ENCODE measurements around the gene NDUFB11. TPM values are rescaled to one million over a fixed set of nuclear protein-coding genes. Genes with fewer than 3 reads are reported as not detected.
"Not testable (repeated sequence)": the region's sequence is repeated elsewhere in the genome, so short reads cannot be mapped to it uniquely, and the experiment has no call there.

The NDUFB11 gene
- total and polyA plus RNA-seq, 2 donors: 47.5 to 73.6 TPM

DNA sequence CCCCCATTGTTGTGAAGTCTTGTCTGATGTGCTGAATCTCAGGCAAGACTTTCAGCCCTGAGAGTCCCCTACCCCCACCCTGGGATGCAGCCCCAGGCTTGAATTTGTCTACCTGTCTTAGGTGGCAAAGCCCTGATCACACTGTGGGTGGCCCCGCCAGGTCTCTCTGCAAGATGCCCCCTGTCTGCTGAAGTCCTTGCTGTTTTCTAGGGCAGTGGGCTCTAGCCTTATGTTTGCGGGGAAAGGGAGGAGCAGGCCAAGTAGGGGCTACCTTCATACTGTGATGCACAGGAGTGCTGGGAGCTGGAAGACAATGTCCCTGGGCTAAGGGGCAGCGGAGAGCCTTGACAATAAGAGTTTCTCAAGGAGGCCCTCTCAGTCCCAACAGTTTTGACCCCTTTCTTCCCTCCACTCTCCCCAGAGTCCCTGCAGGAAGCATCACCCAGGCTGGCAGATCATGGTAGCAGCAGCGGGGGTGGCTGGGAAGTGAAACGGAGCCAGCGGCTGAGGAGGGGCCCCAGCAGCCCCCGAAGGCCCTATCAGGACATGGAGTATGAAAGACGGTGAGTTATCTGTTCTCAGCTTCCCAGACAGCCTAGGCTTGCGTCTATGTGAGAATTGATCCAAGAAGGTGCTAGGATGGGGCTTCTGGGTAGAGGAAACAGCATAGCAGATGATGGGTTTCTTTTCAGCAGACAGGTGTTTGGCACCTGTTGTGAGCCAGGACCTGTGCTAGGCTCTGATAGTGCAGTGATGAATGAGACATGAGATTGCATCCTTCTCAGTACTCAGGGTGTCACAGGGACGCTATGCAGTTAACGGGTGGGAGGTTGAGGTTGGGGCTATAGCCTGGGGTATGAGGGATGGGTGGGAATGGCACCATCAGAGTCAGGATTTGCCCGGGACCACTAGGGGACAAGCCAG, 2.7 kb upstream of the NDUFB11 start:
- DNase-seq (ENCODE audit: extremely low spot score): no peak
- Histone ChIP-seq H3K4me3 (ENCODE audit: low read depth, low read length) (no peak overlapping the region), H3K36me3 (ENCODE audit: insufficient read depth) (no peaks in the 10 kb centered on the region), H3K4me1 (ENCODE audit: insufficient read depth) (peaks cover 1% of the 10 kb centered on the region), H3K27ac (ENCODE audit: low read depth) (no peak overlapping the region)
- WGBS: 81% methylated on average over 12 of the region's 12 CpGs

DNA sequence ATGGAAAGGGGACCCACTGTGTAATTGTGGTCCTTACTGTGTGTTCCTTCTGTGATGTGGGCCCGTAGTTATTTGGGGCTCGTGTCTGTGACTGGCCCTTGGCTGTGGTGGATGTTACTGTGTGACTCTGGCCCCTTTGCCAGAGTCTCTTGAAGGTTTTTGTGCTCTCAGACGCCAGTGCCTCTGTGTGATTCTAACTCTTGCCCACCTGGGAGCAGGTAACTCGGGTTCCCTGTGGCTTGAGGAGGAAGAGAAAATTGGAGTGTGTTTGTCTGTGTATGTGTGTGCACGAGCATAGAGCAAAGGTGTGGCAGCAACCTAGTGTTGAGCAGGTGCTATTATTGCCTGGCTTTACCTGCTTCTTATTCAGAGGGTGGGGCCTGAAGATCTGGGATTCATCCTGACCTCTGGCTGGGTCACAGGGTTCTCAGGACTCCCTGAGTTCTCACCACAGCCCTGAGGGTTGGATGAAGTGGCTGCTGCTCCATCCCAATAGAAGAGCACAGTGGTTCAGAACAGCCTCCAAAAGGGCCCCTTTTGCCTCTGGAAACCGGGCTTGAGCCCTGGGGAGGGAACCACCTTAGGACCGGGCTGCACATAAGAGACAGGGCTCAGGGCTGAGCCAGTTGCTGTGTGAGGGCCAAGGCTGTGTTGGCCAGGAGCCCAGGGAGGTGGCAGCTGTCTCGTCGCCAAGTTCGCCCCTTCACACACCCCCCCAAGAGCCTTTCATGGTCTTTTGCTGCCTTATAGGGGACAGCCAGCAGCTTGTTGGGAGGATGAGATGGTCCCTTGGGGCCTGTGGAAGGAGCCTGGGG, 1.8 kb upstream of the NDUFB11 start:
- 7% methylated on average over 10 of the region's 10 CpGs for WGBS
- Histone ChIP-seq H3K4me3 (ENCODE audit: low read depth, low read length) (peak overlapping the region; percentile 63), H3K36me3 (ENCODE audit: insufficient read depth) (no peaks in the 10 kb centered on the region), H3K4me1 (ENCODE audit: insufficient read depth) (peaks cover 1% of the 10 kb centered on the region), H3K27ac (ENCODE audit: low read depth) (peak overlapping the region; percentile 47)
- no peak for DNase-seq (ENCODE audit: extremely low spot score)

DNA sequence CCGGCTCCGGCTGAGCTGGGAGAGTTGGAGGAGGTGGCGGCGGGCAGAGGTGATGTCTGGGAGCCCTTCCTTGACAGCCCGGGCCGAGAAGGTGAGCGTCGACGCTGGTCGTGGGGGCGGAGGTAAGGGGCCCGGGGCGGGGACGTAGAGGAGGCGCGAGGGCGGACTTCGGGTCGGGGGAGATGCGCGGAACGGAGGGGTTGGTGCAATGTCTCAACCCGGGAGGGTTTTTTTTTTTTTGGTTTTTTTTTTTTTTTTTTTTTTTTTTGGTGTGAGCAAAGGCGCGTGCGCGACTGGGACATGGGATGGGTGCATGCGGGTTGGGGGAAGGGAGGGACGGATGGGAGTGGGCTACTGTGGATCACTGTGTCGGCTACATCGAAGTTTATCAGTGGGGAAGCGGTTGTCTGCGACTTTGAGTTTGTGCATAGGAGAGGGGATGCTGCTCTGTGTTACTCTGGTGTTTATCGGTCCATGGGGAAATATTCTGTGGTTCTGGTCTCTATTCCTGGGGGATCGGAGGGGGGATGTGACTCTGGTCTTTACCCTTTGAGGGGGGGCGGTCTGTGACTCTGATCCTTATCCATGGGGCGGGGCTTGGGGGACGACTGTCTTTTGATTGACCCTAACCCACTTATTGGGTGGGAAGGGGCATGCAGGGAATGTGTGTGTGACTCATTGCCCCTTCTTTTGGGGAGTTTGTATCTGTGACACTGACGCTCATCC, 1.1 kb upstream of the NDUFB11 start:
- Histone ChIP-seq H3K27ac (ENCODE audit: low read depth) (peak overlapping the region; percentile 98), H3K4me3 (ENCODE audit: low read depth, low read length) (peak overlapping the region; percentile 63), H3K4me1 (ENCODE audit: insufficient read depth) (peaks cover 1% of the 10 kb centered on the region), H3K36me3 (ENCODE audit: insufficient read depth) (no peaks in the 10 kb centered on the region)
- under 1% methylated on average over 39 of the region's 39 CpGs for WGBS
- no peak for DNase-seq (ENCODE audit: extremely low spot score)

DNA sequence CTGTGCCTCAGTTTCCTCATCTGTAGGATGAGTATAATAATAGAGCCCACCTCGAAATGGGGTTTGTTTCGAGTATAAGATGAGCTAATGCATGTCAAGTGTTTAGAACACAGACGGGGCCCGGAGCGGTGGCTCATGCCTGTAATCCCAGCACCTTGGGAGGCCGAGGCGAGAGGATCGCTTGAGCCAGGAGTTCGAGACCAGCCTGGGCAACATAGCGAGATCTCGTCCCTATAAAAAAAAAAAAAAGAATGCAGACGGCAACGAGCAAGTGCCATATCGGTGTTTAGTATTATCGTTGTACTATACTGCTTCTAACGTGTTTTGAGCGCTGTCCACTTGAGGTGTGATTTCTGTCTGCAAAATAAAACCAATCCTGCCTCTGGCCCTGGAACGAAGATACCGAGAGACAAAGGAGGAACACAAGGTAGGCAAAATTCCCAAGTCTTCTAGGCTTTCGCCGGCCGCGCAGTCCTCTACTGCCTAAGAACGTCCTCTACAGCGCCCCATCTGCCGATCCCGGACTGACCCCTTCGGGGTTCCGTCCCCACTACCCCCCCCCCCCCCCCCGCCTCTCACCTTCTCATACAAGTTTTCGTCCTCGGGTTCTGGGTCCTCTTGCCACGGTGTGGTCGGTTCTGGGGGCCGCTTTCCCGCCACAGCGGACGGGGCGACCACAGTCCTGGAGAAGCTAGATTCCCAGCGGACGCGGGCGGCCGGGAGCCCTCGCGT, 442 bp downstream of the NDUFB11 start:
- no peak for DNase-seq (ENCODE audit: extremely low spot score)
- WGBS: 3% methylated on average over 43 of the region's 46 CpGs
- H3K4me3 ChIP-seq (ENCODE audit: low read depth, low read length): peak overlapping the region; percentile 63
- no peaks in the 10 kb centered on the region for H3K36me3 ChIP-seq (ENCODE audit: insufficient read depth)
- H3K4me1 ChIP-seq (ENCODE audit: insufficient read depth): peaks cover 1% of the 10 kb centered on the region
- H3K27ac ChIP-seq (ENCODE audit: low read depth): peak overlapping the region; percentile 83

DNA sequence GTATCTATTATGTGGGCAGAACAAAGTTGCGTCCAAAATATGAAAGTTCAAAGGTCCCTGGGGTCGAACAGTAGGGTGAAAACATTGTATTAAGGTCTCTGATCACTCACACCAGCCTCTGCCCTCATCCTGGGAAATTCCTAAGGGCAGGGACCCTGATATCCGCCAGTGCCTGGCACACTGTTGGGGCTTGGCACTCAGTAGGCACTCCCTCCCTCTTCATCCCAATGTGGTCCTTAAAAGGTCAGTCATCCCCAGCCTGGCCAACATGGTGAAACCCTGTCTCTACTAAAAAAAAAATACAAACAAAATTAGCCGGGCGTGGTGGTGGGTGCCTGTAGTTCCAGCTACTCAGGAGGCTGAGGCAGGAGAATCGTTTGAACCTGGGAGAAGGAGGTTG, 6.3 kb downstream of the NDUFB11 start:
- DNase-seq (ENCODE audit: extremely low spot score): no peak
- H3K4me3 ChIP-seq (ENCODE audit: low read depth, low read length): no peak overlapping the region
- no peak overlapping the region for H3K27ac ChIP-seq (ENCODE audit: low read depth)
- H3K4me1 ChIP-seq (ENCODE audit: insufficient read depth): no peaks in the 10 kb centered on the region
- 89% methylated on average over 6 of the region's 6 CpGs for WGBS
- no peaks in the 10 kb centered on the region for H3K36me3 ChIP-seq (ENCODE audit: insufficient read depth)

DNA sequence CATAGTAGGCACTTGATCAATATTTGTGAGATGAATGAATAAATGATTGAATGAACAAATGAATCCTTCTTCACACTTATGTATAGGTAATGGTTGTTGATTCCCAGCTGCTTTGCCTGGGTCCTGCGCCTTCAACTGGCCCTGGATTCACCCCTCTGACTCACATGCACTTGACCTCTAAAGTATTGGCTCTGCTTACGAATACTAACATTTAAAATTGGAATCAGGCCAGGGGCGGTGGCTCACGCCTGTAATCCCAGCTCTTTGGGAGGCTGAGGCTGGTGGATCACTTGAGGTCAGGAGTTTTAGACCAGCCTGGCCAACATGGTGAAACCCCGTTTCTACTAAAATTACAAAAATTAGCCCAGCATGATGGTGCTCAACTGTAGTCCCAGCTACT, 8.9 kb downstream of the NDUFB11 start:
- not testable (repeated sequence) for H3K36me3 ChIP-seq (ENCODE audit: insufficient read depth); H3K27ac ChIP-seq (ENCODE audit: low read depth); H3K4me3 ChIP-seq (ENCODE audit: low read depth, low read length); H3K4me1 ChIP-seq (ENCODE audit: insufficient read depth); DNase-seq (ENCODE audit: extremely low spot score)
- 66% methylated on average over 5 of the region's 5 CpGs for WGBS

DNA sequence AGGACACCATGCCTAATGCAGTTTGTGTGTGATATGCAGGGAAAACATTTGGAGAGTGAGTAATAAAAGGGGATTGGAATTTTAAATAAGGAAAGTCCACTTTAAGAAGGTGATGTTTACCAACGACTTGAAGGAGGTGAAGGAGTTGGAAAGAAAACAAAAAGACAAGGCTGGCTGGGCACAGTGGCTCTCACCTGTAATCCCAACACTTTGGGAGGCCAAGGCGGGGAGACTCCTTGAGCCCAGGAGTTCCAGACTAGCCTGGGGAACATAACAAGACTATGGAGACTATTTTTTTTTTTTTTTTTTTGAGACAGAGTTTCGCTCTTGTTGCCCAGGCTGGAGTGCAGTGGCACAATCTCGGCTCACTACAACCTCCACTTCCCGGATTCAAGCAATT, 11.0 kb downstream of the NDUFB11 start:
- 92% methylated on average over 5 of the region's 5 CpGs for WGBS
- Histone ChIP-seq H3K27ac (ENCODE audit: low read depth) (no peak overlapping the region), H3K4me1 (ENCODE audit: insufficient read depth) (no peaks in the 10 kb centered on the region), H3K36me3 (ENCODE audit: insufficient read depth) (no peaks in the 10 kb centered on the region), H3K4me3 (ENCODE audit: low read depth, low read length) (no peak overlapping the region)
- DNase-seq (ENCODE audit: extremely low spot score): no peak

DNA sequence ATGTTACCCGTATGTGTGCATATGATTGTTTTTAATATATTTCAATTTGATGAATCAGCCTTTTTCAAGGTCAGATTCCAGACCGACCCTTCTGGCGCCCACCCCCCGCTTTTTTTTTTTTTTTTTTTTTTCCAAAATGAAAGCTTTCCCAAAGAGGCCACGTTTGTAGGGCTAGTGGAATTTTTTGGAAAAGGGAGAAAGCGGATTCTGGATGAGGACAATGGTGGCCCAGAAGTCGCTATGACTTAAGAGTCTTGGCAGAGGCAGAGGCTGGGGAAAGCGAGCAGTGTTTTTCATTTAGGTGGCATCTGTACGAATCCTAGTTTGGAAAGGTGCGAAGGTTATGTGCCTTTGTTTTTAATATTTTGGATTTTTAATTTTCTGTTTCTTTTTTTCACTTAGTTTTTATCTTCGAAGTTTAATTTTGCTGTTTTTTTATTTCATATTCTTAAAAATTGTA, 14.6 kb downstream of the NDUFB11 start:
- DNase-seq (ENCODE audit: extremely low spot score): no peak
- no peaks in the 10 kb centered on the region for H3K4me1 ChIP-seq (ENCODE audit: insufficient read depth)
- WGBS: 19% methylated on average over 11 of the region's 11 CpGs
- peak overlapping the region; percentile 49 for H3K4me3 ChIP-seq (ENCODE audit: low read depth, low read length)
- H3K27ac ChIP-seq (ENCODE audit: low read depth): no peak overlapping the region
- H3K36me3 ChIP-seq (ENCODE audit: insufficient read depth): no peaks in the 10 kb centered on the region

DNA sequence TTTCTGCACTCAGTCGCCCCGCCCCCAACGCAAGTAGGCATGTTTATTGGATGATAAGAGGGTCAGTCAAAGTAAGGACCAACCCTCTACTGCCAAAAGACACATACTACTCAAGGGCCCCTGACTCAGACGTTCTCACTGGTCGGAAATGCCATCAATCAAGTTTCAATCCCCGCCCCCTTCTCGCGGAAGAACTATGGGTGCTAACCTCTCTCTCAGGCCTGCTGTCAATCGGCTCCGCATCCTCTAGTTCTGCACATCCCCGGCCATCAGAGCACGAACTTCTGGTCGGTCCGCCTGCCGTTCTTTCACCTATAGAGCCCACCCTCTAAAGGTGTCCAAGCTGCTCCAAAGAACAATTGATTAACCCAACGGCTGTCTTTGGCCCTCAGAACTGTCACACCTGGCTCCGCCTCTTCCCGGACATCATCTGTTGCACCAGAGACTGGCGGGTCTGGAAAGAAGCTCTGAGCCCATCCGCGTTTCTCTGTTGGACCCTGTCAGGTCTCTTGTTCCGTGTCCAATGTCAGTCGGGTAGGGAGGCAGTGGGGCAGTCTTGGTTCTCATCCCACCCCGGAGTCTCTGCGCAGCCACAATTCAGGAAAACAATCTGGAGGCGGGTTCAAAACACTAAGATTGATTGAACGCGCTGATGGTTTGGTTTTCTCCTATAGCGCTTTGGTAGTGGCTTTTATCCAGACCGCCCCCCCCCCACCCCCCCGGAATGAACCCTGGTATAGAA, 15.2 kb downstream of the NDUFB11 start:
- peak; percentile 92 for DNase-seq (ENCODE audit: extremely low spot score)
- under 1% methylated on average over 31 of the region's 31 CpGs for WGBS
- Histone ChIP-seq H3K36me3 (ENCODE audit: insufficient read depth) (no peaks in the 10 kb centered on the region), H3K27ac (ENCODE audit: low read depth) (peak overlapping the region; percentile 80), H3K4me1 (ENCODE audit: insufficient read depth) (no peaks in the 10 kb centered on the region), H3K4me3 (ENCODE audit: low read depth, low read length) (peak overlapping the region; percentile 49)

DNA sequence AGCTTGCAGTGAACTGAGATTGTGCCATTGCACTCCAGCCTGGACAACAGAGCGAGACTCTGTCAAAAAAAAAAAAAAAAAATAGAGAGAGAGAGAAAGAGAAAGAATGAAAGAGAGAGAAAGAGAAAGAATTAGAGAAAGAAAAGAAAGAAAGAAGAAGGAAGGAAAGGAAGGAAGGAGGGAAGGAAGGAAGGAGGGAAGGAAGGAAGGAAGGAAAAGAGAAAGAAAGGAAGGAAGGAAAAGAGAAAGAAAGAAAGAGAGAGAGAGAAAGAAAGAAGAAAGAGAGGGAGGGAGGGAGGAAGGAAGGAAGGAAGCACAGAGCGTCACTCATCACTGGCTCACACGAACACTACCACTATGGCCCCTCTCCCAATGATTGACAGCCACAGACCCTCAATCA, 20.0 kb downstream of the NDUFB11 start:
- H3K36me3 ChIP-seq (ENCODE audit: insufficient read depth); H3K4me1 ChIP-seq (ENCODE audit: insufficient read depth); H3K4me3 ChIP-seq (ENCODE audit: low read depth, low read length); DNase-seq (ENCODE audit: extremely low spot score); H3K27ac ChIP-seq (ENCODE audit: low read depth): not testable (repeated sequence)
- 77% methylated on average over 3 of the region's 3 CpGs for WGBS

DNA sequence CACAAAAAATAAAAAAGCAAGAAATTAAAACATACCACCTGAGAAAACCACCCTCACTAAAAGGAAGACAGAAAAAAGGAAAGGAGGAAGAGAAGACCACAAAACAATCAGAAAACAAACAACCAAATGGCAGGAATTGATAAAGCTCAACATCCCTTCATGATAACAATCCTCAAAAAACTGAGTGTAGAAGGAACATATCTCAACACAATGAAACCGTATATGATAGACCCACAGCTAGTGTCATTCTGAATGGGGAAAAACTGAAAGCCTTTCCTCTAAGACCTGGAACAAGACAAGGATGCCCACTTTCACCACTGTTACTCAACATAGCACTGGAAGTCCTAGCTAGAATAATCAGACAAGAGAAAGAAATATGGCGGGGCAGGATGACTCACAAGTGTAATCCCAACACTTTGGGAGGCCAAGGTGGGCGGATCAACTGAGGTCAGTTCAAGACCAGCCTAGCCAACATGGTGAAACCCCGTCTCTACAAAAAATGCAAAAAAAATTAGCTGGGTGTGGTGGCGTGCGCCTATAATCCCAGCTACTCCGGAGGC, 27.9 kb downstream of the NDUFB11 start:
- WGBS: 95% methylated on average over 7 of the region's 7 CpGs

DNA sequence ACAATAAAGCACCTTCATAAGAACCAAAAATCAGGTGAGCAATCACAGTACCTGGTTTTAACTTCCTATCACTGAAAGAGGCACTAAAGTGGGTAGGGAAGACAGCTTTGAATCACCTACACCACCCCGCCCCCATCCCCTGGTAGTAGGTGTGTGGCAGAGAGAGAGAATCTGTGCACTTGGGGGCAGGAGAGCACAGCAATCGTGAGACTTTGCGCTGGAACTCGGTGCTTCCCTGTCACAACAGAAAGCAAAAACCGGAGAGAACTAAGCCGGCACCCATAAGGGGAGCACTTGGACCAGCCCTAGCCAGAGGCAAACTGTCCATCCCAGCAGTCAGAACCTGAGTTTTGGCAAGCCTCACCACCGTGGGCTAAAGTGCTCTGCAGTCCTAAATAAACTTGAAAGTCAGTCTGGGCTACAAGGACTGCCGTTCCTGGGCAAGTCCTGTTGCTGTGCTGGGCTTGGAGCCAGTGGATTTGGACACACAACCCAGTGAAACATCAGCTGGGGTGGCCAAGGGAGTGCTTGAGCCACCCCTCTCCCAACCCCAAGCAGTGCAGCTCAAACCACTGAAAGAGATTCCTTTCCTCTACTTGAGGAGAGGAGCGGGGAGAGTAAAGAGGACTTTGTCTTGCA, 32.1 kb downstream of the NDUFB11 start:
- Histone ChIP-seq H3K36me3 (ENCODE audit: insufficient read depth) (no peaks in the 10 kb centered on the region), H3K27ac (ENCODE audit: low read depth) (no peak overlapping the region), H3K4me1 (ENCODE audit: insufficient read depth) (no peaks in the 10 kb centered on the region), H3K4me3 (ENCODE audit: low read depth, low read length) (no peak overlapping the region)
- no peak for DNase-seq (ENCODE audit: extremely low spot score)
- WGBS: 54% methylated on average over 9 of the region's 9 CpGs

More for the DNA sequence above, 27.9 kb downstream of the NDUFB11 start:
- H3K4me1 ChIP-seq (ENCODE audit: insufficient read depth); H3K27ac ChIP-seq (ENCODE audit: low read depth); H3K4me3 ChIP-seq (ENCODE audit: low read depth, low read length); H3K36me3 ChIP-seq (ENCODE audit: insufficient read depth); DNase-seq (ENCODE audit: extremely low spot score): not testable (repeated sequence)

Measured in urinary bladder (tissue), 4 donors.